Measurements from ENCODE around the gene PCK2. TPM values are rescaled to one million over a fixed set of nuclear protein-coding genes. Genes with fewer than 3 reads are reported as not detected.

Gene PCK2
- total RNA-seq, 6 experiments from 2014 or later = 19.9 to 27.6 (median 24.0) TPM

GRCh38 chr14:24052656-24053547, 41.2 kb upstream of the PCK2 start:
- TF ChIP-seq, protein P1, sequence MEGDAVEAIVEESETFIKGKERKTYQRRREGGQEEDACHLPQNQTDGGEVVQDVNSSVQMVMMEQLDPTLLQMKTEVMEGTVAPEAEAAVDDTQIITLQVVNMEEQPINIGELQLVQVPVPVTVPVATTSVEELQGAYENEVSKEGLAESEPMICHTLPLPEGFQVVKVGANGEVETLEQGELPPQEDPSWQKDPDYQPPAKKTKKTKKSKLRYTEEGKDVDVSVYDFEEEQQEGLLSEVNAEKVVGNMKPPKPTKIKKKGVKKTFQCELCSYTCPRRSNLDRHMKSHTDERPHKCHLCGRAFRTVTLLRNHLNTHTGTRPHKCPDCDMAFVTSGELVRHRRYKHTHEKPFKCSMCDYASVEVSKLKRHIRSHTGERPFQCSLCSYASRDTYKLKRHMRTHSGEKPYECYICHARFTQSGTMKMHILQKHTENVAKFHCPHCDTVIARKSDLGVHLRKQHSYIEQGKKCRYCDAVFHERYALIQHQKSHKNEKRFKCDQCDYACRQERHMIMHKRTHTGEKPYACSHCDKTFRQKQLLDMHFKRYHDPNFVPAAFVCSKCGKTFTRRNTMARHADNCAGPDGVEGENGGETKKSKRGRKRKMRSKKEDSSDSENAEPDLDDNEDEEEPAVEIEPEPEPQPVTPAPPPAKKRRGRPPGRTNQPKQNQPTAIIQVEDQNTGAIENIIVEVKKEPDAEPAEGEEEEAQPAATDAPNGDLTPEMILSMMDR (IDR thresholded peaks at IDR 0.05) = no peak
- Mint-ChIP-seq H3K4me1 (ENCODE audit: low read depth) (peaks cover 12% of the 10 kb centered on the region), H3K9me3 (no peaks in the 10 kb centered on the region), H3K27ac (no peak overlapping the region), H3K27me3 (ENCODE audit: insufficient read depth) (peaks cover 45% of the 10 kb centered on the region), H3K4me3 (peak overlapping the region; percentile 57), H3K36me3 (ENCODE audit: low read depth) (no peaks in the 10 kb centered on the region)
- DNase-seq = no peak

DNA sequence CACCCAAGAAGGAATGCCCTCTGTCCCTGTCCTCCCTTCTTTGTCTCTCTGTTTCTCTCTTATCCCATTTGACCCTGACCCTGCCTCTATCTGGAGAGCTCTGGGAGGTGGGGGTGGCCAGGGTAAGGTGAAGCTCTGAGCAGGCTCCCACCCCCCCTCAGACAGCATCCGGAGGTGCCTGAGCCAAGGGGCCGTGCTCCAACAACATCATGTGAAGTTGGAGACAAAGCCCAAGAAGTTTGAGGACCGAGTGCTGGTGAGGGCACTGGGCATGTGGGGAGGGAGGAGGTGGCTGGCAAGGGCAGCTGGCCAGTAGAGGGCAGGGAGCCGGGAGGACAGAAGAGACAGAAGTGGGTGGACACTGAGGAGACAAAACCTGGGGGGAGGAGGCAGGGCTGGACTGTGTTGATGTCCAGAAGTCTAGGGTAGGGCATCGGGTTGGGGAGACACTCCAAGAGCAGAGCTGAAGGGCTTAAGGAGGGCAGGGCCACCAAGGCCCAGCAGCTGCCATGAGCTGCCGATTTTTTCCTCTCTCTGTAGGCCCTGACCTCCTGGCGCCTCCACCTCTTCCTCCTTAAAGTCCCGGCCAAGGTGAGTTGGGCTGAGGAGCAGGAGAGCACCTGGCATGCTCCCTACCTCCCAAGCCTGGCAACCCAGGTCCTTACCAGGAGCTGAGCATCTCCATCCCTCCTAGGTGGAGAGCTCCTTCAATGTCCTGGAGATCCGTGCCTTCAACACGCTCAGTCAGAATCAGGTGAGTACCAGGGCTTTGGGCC, 40.4 kb upstream of the PCK2 start:
- DNase-seq = no peak
- no peak overlapping the region for H3K4me3 Mint-ChIP-seq
- no peak overlapping the region for H3K27ac Mint-ChIP-seq
- peaks cover 43% of the 10 kb centered on the region for H3K27me3 Mint-ChIP-seq (ENCODE audit: insufficient read depth)
- TF ChIP-seq, protein P1 (IDR thresholded peaks at IDR 0.05) = no peak
- H3K9me3 Mint-ChIP-seq = no peaks in the 10 kb centered on the region
- H3K4me1 Mint-ChIP-seq (ENCODE audit: low read depth) = peaks cover 12% of the 10 kb centered on the region
- H3K36me3 Mint-ChIP-seq (ENCODE audit: low read depth) = no peaks in the 10 kb centered on the region

DNA sequence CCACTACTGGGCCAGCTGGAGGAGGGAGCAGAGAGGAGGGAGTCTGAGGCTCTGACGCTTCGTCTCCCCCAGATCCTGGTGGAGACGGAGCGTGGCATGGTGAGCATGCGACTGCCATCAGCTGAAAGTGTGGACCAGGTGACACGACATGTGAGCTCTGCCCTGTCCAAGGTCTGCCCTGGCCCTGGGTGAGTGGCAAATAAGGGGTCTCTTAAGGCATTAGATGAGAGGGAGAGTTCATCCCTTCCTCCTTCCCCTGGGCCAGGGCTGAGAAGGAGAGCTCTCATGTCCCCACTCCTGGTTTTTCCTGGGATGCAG, 39.8 kb upstream of the PCK2 start:
- TF ChIP-seq, protein P1 (IDR thresholded peaks at IDR 0.05) = no peak
- Mint-ChIP-seq H3K27me3 (ENCODE audit: insufficient read depth) (peaks cover 41% of the 10 kb centered on the region), H3K27ac (no peak overlapping the region), H3K9me3 (no peaks in the 10 kb centered on the region), H3K4me1 (ENCODE audit: low read depth) (peaks cover 12% of the 10 kb centered on the region), H3K4me3 (no peak overlapping the region), H3K36me3 (ENCODE audit: low read depth) (no peaks in the 10 kb centered on the region)
- DNase-seq = no peak

- no peak overlapping the region for H3K27ac Mint-ChIP-seq
- peaks cover 38% of the 10 kb centered on the region for H3K27me3 Mint-ChIP-seq (ENCODE audit: insufficient read depth)
- DNase-seq = no peak
- TF ChIP-seq, protein P1 (IDR thresholded peaks at IDR 0.05) = no peak
- no peak overlapping the region for H3K4me3 Mint-ChIP-seq
- no peaks in the 10 kb centered on the region for H3K9me3 Mint-ChIP-seq
- H3K4me1 Mint-ChIP-seq (ENCODE audit: low read depth) = peaks cover 12% of the 10 kb centered on the region
- no peaks in the 10 kb centered on the region for H3K36me3 Mint-ChIP-seq (ENCODE audit: low read depth)
These were observed 39.5 kb upstream of the PCK2 start for GRCh38 chr14:24054646-24055045.

DNA sequence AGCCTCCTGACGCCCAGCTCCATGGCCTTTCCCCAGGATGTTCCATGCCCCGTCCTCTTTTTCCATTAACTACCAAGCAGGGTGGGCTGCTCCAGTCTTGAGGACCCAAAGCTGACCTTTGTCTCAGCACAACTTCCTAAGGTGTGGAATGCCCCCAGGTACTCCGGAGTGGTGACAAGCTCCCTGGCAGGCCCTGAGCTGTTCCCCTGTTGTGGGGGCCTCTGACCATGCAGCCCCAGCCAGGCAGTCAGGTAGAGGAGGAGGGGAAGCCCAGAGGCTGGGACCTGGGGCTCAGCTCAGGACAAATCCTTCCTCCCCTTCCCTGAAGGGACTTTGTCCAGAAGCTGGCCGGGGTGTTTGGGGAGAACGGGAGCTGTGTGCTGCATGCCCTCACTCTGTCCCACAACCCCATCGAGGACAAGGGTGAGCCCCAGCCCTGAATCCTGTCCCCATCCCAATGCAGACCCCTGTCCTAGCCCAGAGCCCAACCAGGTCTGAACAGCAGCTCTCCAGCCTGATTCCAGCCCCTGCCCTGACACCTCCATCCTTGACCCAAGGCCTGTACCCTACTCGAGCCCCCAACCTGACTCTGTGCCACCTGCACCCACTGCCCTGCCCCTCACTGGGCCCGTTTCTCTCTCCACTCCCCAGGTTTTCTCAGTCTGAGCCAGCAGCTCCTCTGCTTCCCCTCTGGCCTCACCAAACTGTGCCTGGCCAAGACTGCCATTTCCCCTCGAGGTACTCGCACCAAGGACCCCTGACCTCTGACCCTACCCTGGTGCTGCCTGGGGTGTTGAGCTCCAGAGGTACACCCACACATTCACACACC, 37.9 kb upstream of the PCK2 start:
- no peak for DNase-seq

More for the DNA sequence above, 37.9 kb upstream of the PCK2 start:
- no peaks in the 10 kb centered on the region for H3K36me3 Mint-ChIP-seq (ENCODE audit: low read depth)
- H3K4me3 Mint-ChIP-seq = no peak overlapping the region
- peaks cover 35% of the 10 kb centered on the region for H3K27me3 Mint-ChIP-seq (ENCODE audit: insufficient read depth)
- H3K27ac Mint-ChIP-seq = no peak overlapping the region
- H3K9me3 Mint-ChIP-seq = no peaks in the 10 kb centered on the region
- peaks cover 9% of the 10 kb centered on the region for H3K4me1 Mint-ChIP-seq (ENCODE audit: low read depth)
- TF ChIP-seq, protein P1 (IDR thresholded peaks at IDR 0.05) = no peak
